Large intestine (tissue), 3 donors: ENCODE data around the gene GOLGA1. TPM values are rescaled to one million over a fixed set of nuclear protein-coding genes. Genes with fewer than 3 reads are reported as not detected.
"Not testable (repeated sequence)": the region's sequence is repeated elsewhere in the genome, so short reads cannot be mapped to it uniquely, and the experiment has no call there.

ENCODE experiments used
- DNase-seq, 2 donors: peaks; one replicate each; pipeline versions ENCODE4 v3.0.0 to v3.0.0-alpha.2; 2013
- H3K27ac ChIP-seq: one replicate; pipeline ENCODE4 v1.5.1; 2013; ENCODE audit warnings: low read length
- H3K27me3 ChIP-seq: 2 replicates; pipeline ENCODE4 v1.6.1; 2013; ENCODE audit warnings: low read length; ENCODE audit not compliant: control insufficient read depth, insufficient read depth
- H3K36me3 ChIP-seq: 2 replicates; pipeline ENCODE4 v1.6.1; 2013; ENCODE audit warnings: low read length; ENCODE audit not compliant: control insufficient read depth, insufficient read depth
- H3K4me1 ChIP-seq: one replicate; pipeline ENCODE4 v1.6.1; 2013; ENCODE audit warnings: low read length; ENCODE audit not compliant: control insufficient read depth, insufficient read depth
- H3K4me3 ChIP-seq: one replicate; pipeline ENCODE4 v1.5.1; 2013; ENCODE audit warnings: low read length
- H3K9me3 ChIP-seq: one replicate; pipeline ENCODE4 v1.6.1; 2013; ENCODE audit warnings: mild to moderate bottlenecking, low read depth, low read length, moderate library complexity; ENCODE audit not compliant: control insufficient read depth
- WGBS: methylation state at CpG from one replicate; pipeline ENCODE4 v1.1.5; 2013; ENCODE audit warnings: low lambda C conversion rate; ENCODE audit not compliant: insufficient coverage; 5-methylcytosine and 5-hydroxymethylcytosine counted together
- polyA plus RNA-seq: library from polyadenylated mRNA; unstranded; fragments of 120-200 nt; gene quantifications from one replicate; pipeline ENCODE4 v1.2.1, GENCODE V29; 2013

The GOLGA1 gene
- polyA plus RNA-seq, 1 donor = 19.0 TPM

- H3K4me3 ChIP-seq = peak overlapping the region; percentile 100
- peak overlapping the region; percentile 99 for H3K27ac ChIP-seq
- peaks cover 7% of the 10 kb centered on the region for H3K4me1 ChIP-seq
- H3K9me3 ChIP-seq = peaks cover 4% of the 10 kb centered on the region
- H3K36me3 ChIP-seq = peaks cover 6% of the 10 kb centered on the region
- DNase-seq = peak; percentile 24 to 43
- no CpG with 5 or more reads among the region's 31 CpGs for WGBS
- H3K27me3 ChIP-seq = no peaks in the 10 kb centered on the region
Measured at GRCh38 chr9:124941679-124942561, 1.0 kb upstream of the GOLGA1 start.

- Histone ChIP-seq H3K36me3 (peaks cover 17% of the 10 kb centered on the region), H3K4me1 (peaks cover 7% of the 10 kb centered on the region), H3K4me3 (peak overlapping the region; percentile 100), H3K9me3 (peaks cover 4% of the 10 kb centered on the region), H3K27ac (peak overlapping the region; percentile 99), H3K27me3 (no peaks in the 10 kb centered on the region)
- no peak for DNase-seq
- WGBS = no CpG with 5 or more reads among the region's 17 CpGs
Measured at GRCh38 chr9:124940521-124940893, 376 bp downstream of the GOLGA1 start.

- Histone ChIP-seq H3K27ac (peak overlapping the region; percentile 99), H3K4me3 (peak overlapping the region; percentile 100), H3K36me3 (peaks cover 17% of the 10 kb centered on the region), H3K9me3 (peaks cover 4% of the 10 kb centered on the region), H3K4me1 (peaks cover 8% of the 10 kb centered on the region), H3K27me3 (no peaks in the 10 kb centered on the region)
- DNase-seq = peak; percentile 1 to 24
Measured at GRCh38 chr9:124939944-124940343, 939 bp downstream of the GOLGA1 start.

- Histone ChIP-seq H3K4me3 (no peak overlapping the region), H3K9me3 (no peaks in the 10 kb centered on the region), H3K27me3 (no peaks in the 10 kb centered on the region), H3K36me3 (peaks cover 50% of the 10 kb centered on the region), H3K27ac (peak overlapping the region; percentile 77), H3K4me1 (peaks cover 13% of the 10 kb centered on the region)
- DNase-seq = peak; percentile 76 to 87
Measured at GRCh38 chr9:124934290-124934689, 6.6 kb downstream of the GOLGA1 start.

GRCh38 chr9:124932333-124932732 lies 8.6 kb downstream of the GOLGA1 start:
- no CpG with 5 or more reads among the region's 1 CpG for WGBS
- DNase-seq = no peak
- H3K4me1 ChIP-seq = peaks cover 13% of the 10 kb centered on the region
- H3K4me3 ChIP-seq = no peak overlapping the region
- no peak overlapping the region for H3K27ac ChIP-seq
- no peaks in the 10 kb centered on the region for H3K27me3 ChIP-seq
- no peaks in the 10 kb centered on the region for H3K9me3 ChIP-seq
- peaks cover 56% of the 10 kb centered on the region for H3K36me3 ChIP-seq

GRCh38 chr9:124929464-124929863 lies 11.4 kb downstream of the GOLGA1 start:
- H3K4me3 ChIP-seq = no peak overlapping the region
- H3K27ac ChIP-seq = no peak overlapping the region
- peaks cover 59% of the 10 kb centered on the region for H3K36me3 ChIP-seq
- H3K27me3 ChIP-seq = no peaks in the 10 kb centered on the region
- DNase-seq = no peak
- H3K4me1 ChIP-seq = peaks cover 7% of the 10 kb centered on the region
- WGBS = no CpG with 5 or more reads among the region's 3 CpGs
- no peaks in the 10 kb centered on the region for H3K9me3 ChIP-seq

GRCh38 chr9:124928116-124928515 lies 12.8 kb downstream of the GOLGA1 start:
- Histone ChIP-seq H3K36me3 (peaks cover 57% of the 10 kb centered on the region), H3K4me1 (no peaks in the 10 kb centered on the region), H3K27me3 (no peaks in the 10 kb centered on the region), H3K9me3 (no peaks in the 10 kb centered on the region), H3K4me3 (no peak overlapping the region), H3K27ac (no peak overlapping the region)
- DNase-seq = no peak
- 100% methylated on average over 1 of the region's 3 CpGs for WGBS

GRCh38 chr9:124920394-124920793 lies 20.5 kb downstream of the GOLGA1 start:
- H3K9me3 ChIP-seq, H3K27me3 ChIP-seq, H3K4me1 ChIP-seq, H3K4me3 ChIP-seq, H3K27ac ChIP-seq: not testable (repeated sequence)
- H3K36me3 ChIP-seq = peaks cover 49% of the 10 kb centered on the region
- no CpG with 5 or more reads among the region's 6 CpGs for WGBS
- peak in 1 of 2 donors; percentile 59 for DNase-seq

- 93% methylated on average over 2 of the region's 5 CpGs for WGBS
- Histone ChIP-seq H3K27ac (no peak overlapping the region), H3K4me3 (no peak overlapping the region), H3K4me1 (no peaks in the 10 kb centered on the region), H3K36me3 (peaks cover 57% of the 10 kb centered on the region), H3K27me3 (no peaks in the 10 kb centered on the region), H3K9me3 (no peaks in the 10 kb centered on the region)
- no peak for DNase-seq
Measured at GRCh38 chr9:124914753-124915405, 26.0 kb downstream of the GOLGA1 start.

- Histone ChIP-seq H3K36me3 (peaks cover 46% of the 10 kb centered on the region), H3K4me1 (no peaks in the 10 kb centered on the region), H3K27me3 (no peaks in the 10 kb centered on the region), H3K4me3 (no peak overlapping the region), H3K9me3 (no peaks in the 10 kb centered on the region), H3K27ac (no peak overlapping the region)
- no CpG with 5 or more reads among the region's 2 CpGs for whole genome bisulfite sequencing
- no peak for DNase-seq
Measured at GRCh38 chr9:124913378-124913777, 27.5 kb downstream of the GOLGA1 start.
